ENCODE results near the gene PITRM1.
"Not testable (repeated sequence)": the region's sequence is repeated elsewhere in the genome, so short reads cannot be mapped to it uniquely, and the experiment has no call there.

Gene PITRM1

DNA sequence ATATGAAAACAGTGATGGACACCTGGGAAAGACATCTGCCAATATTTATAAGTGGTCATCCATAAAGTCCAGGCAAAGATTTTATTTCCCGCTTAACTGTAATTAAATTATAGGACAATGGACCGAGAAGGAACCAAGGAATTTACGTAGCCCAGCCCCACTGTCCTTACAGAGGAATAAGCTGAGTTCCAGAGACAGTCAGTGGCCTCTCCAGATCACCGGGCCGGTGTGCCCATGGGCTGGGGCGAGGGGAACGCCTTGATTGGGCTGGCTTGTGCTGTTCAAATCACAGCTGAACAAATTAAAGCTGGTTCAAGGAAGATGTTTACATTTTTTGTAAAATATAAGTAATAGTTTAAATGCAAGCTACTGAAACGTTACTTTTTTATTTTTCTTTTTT lies 64.5 kb downstream of the PITRM1 start:
- TF ChIP-seq SPI1 (IDR thresholded peaks at IDR 0.05; ENCODE audit: borderline replicate concordance, low read depth) (no peak), POLR2AphosphoS5 (IDR thresholded peaks at IDR 0.05; ENCODE audit: low read depth) (no peak)
- TF ChIP-seq, protein P1, sequence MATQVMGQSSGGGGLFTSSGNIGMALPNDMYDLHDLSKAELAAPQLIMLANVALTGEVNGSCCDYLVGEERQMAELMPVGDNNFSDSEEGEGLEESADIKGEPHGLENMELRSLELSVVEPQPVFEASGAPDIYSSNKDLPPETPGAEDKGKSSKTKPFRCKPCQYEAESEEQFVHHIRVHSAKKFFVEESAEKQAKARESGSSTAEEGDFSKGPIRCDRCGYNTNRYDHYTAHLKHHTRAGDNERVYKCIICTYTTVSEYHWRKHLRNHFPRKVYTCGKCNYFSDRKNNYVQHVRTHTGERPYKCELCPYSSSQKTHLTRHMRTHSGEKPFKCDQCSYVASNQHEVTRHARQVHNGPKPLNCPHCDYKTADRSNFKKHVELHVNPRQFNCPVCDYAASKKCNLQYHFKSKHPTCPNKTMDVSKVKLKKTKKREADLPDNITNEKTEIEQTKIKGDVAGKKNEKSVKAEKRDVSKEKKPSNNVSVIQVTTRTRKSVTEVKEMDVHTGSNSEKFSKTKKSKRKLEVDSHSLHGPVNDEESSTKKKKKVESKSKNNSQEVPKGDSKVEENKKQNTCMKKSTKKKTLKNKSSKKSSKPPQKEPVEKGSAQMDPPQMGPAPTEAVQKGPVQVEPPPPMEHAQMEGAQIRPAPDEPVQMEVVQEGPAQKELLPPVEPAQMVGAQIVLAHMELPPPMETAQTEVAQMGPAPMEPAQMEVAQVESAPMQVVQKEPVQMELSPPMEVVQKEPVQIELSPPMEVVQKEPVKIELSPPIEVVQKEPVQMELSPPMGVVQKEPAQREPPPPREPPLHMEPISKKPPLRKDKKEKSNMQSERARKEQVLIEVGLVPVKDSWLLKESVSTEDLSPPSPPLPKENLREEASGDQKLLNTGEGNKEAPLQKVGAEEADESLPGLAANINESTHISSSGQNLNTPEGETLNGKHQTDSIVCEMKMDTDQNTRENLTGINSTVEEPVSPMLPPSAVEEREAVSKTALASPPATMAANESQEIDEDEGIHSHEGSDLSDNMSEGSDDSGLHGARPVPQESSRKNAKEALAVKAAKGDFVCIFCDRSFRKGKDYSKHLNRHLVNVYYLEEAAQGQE (IDR thresholded peaks at IDR 0.05; ENCODE audit: insufficient replicate concordance, low read depth) = no peak
- no peak for DNase-seq (ENCODE audit: low read depth in 1 of 2, low spot score in 1 of 2)
- no peaks in the 10 kb centered on the region for H3K27me3 ChIP-seq (ENCODE audit: insufficient read depth, poor library complexity, severe bottlenecking)
- no peak overlapping the region for H3K4me3 ChIP-seq (replicated peaks; ENCODE audit: insufficient read depth, low read length)
- H3K27ac ChIP-seq (replicated peaks) = no peak overlapping the region

GRCh38 chr10:3107426-3107961 lies 65.1 kb downstream of the PITRM1 start:
- no peaks in the 10 kb centered on the region for H3K27me3 ChIP-seq (ENCODE audit: insufficient read depth, poor library complexity, severe bottlenecking)
- DNase-seq (ENCODE audit: low read depth in 1 of 2, low spot score in 1 of 2) = no peak
- H3K4me3 ChIP-seq (replicated peaks; ENCODE audit: insufficient read depth, low read length) = no peak overlapping the region
- no peak overlapping the region for H3K27ac ChIP-seq (replicated peaks)
- TF ChIP-seq, protein P2, sequence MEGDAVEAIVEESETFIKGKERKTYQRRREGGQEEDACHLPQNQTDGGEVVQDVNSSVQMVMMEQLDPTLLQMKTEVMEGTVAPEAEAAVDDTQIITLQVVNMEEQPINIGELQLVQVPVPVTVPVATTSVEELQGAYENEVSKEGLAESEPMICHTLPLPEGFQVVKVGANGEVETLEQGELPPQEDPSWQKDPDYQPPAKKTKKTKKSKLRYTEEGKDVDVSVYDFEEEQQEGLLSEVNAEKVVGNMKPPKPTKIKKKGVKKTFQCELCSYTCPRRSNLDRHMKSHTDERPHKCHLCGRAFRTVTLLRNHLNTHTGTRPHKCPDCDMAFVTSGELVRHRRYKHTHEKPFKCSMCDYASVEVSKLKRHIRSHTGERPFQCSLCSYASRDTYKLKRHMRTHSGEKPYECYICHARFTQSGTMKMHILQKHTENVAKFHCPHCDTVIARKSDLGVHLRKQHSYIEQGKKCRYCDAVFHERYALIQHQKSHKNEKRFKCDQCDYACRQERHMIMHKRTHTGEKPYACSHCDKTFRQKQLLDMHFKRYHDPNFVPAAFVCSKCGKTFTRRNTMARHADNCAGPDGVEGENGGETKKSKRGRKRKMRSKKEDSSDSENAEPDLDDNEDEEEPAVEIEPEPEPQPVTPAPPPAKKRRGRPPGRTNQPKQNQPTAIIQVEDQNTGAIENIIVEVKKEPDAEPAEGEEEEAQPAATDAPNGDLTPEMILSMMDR (IDR thresholded peaks at IDR 0.05; ENCODE audit: insufficient read depth, low read length) = no peak
- TF ChIP-seq GABPA (IDR thresholded peaks at IDR 0.05; ENCODE audit: low read depth) = no peak

GRCh38 chr10:3106928-3107425 lies 65.6 kb downstream of the PITRM1 start:
- TF ChIP-seq, protein P1 (IDR thresholded peaks at IDR 0.05; ENCODE audit: insufficient replicate concordance, low read depth) = no peak
- no peak for DNase-seq (ENCODE audit: low read depth in 1 of 2, low spot score in 1 of 2)
- no peaks in the 10 kb centered on the region for H3K27me3 ChIP-seq (ENCODE audit: insufficient read depth, poor library complexity, severe bottlenecking)
- H3K27ac ChIP-seq (replicated peaks) = no peak overlapping the region
- H3K4me3 ChIP-seq (replicated peaks; ENCODE audit: insufficient read depth, low read length) = no peak overlapping the region

DNA sequence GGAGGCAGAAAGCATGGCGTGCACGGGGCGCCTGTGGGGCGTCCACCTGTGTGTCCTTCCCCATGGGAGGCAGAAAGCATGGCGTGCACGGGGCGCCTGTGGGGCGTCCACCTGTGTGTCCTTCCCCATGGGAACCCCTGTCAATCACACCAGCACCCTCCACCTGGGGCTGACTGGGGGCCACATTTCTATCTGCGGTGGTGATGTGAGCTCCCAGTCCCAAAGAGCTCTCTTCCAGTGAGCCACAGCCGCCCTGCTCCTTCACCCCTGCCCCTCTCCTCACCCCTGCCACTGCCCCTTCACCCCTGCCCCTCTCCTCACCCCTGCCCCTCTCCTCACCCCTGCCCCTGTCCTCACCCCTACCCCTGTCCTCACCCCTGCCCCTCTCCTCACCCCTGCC lies 66.3 kb downstream of the PITRM1 start:
- not testable (repeated sequence) for H3K4me3 ChIP-seq (replicated peaks; ENCODE audit: insufficient read depth, low read length); H3K27ac ChIP-seq (replicated peaks); H3K27me3 ChIP-seq (ENCODE audit: insufficient read depth, poor library complexity, severe bottlenecking); DNase-seq (ENCODE audit: low read depth in 1 of 2, low spot score in 1 of 2)

DNA sequence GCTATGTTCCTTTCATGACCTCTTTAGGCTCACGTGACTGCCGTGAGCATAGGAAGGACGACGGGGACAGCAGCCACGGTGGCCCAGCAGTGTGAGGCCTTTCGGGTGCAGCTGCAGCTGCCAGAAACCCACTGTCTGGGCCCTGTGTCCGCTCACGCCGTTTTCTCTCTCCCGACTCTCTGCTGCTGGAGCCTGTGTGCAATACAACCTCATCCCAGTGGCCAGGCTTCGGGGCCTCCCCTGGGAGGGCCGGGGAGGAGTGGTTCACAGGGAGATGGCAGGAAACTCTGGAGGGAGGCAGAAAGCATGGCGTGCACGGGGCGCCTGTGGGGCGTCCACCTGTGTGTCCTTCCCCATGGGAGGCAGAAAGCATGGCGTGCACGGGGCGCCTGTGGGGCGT lies 66.7 kb downstream of the PITRM1 start:
- Histone ChIP-seq H3K4me3 (replicated peaks; ENCODE audit: insufficient read depth, low read length) (no peak overlapping the region), H3K27ac (replicated peaks) (no peak overlapping the region), H3K27me3 (ENCODE audit: insufficient read depth, poor library complexity, severe bottlenecking) (no peaks in the 10 kb centered on the region)
- no peak for DNase-seq (ENCODE audit: low read depth in 1 of 2, low spot score in 1 of 2)
- TF ChIP-seq, protein P2 (IDR thresholded peaks at IDR 0.05; ENCODE audit: insufficient read depth, low read length) = no peak
- no peak for TF ChIP-seq GABPA (IDR thresholded peaks at IDR 0.05; ENCODE audit: low read depth)
- no peak for TF ChIP-seq POLR2AphosphoS5 (IDR thresholded peaks at IDR 0.05; ENCODE audit: low read depth)
